H9 (cell line): ENCODE data around the gene SPTA1. TPM values are rescaled to one million over a fixed set of nuclear protein-coding genes. Genes with fewer than 3 reads are reported as not detected.
A peak's percentile ranks its signal among the peaks of the same experiment; 100 is the strongest.

Experiments
- DNase-seq: peaks from one replicate; pipeline ENCODE4 v3.0.0-alpha.2; 2017
- H2AFZ ChIP-seq: one replicate; pipeline ENCODE4 v1.6.1; 2013; ENCODE audit warnings: mild to moderate bottlenecking, low read length, control low read depth, moderate library complexity
- H2AK5ac ChIP-seq: 2 replicates; pipeline ENCODE4 v1.6.1; 2013; ENCODE audit warnings: low read length, control low read depth, mixed read lengths; ENCODE audit not compliant: insufficient read length
- H2BK120ac ChIP-seq: one replicate; pipeline ENCODE4 v1.6.1; 2013; ENCODE audit warnings: low read depth, mild to moderate bottlenecking, low read length, control low read depth, inconsistent platforms; ENCODE audit not compliant: poor library complexity, severe bottlenecking
- H2BK12ac ChIP-seq: 2 replicates; pipeline ENCODE4 v1.6.1; 2013; ENCODE audit warnings: low read length, control low read depth, mixed read lengths, low read depth; ENCODE audit not compliant: insufficient read length
- H2BK15ac ChIP-seq: 2 replicates; pipeline ENCODE4 v1.6.1; 2013; ENCODE audit warnings: low read depth, low read length, control low read depth
- H2BK20ac ChIP-seq: one replicate; pipeline ENCODE4 v1.6.1; 2013; ENCODE audit warnings: low read depth, mild to moderate bottlenecking, low read length, control low read depth, inconsistent platforms; ENCODE audit not compliant: poor library complexity, severe bottlenecking
- H2BK5ac ChIP-seq: 2 replicates; pipeline ENCODE4 v1.6.1; 2013; ENCODE audit warnings: low read length, control low read depth, mixed read lengths; ENCODE audit not compliant: insufficient read length
- H3K14ac ChIP-seq: 2 replicates; pipeline ENCODE4 v1.6.1; 2013; ENCODE audit warnings: low read length, control low read depth; ENCODE audit not compliant: insufficient read depth
- H3K18ac ChIP-seq: 2 replicates; pipeline ENCODE4 v1.6.1; 2013; ENCODE audit warnings: low read depth, mild to moderate bottlenecking, mixed read lengths, low read length, control low read depth; ENCODE audit not compliant: insufficient read length
- H3K23ac ChIP-seq: 2 replicates; pipeline ENCODE4 v1.6.1; 2013; ENCODE audit warnings: low read length, control low read depth, mixed read lengths, low read depth; ENCODE audit not compliant: insufficient read length
- H3K23me2 ChIP-seq: 2 replicates; pipeline ENCODE4 v1.6.1; 2013; ENCODE audit warnings: low read depth, mild to moderate bottlenecking, mixed read lengths, low read length, control low read depth; ENCODE audit not compliant: insufficient read length, poor library complexity, severe bottlenecking
- H3K27ac ChIP-seq: 2 replicates; pipeline ENCODE4 v1.5.1; 2013; ENCODE audit warnings: low read length, control low read depth, mixed read lengths, low read depth; ENCODE audit not compliant: insufficient read length
- H3K27me3 ChIP-seq: 2 replicates; pipeline ENCODE4 v1.6.1; 2013; ENCODE audit warnings: low read length, control low read depth, inconsistent platforms; ENCODE audit not compliant: insufficient read depth
- H3K4ac ChIP-seq: 2 replicates; pipeline ENCODE4 v1.6.1; 2013; ENCODE audit warnings: low read depth, mild to moderate bottlenecking, control low read depth, inconsistent platforms, low read length, moderate library complexity
- H3K4me1 ChIP-seq: 2 replicates; pipeline ENCODE4 v1.6.1; 2013; ENCODE audit warnings: low read length, control low read depth, inconsistent platforms; ENCODE audit not compliant: insufficient read depth
- H3K4me2 ChIP-seq: 2 replicates; pipeline ENCODE4 v1.6.1; 2013; ENCODE audit warnings: low read length, control low read depth, mixed read lengths; ENCODE audit not compliant: insufficient read length, insufficient read depth
- H3K56ac ChIP-seq: 2 replicates; pipeline ENCODE4 v1.6.1; 2013; ENCODE audit warnings: low read depth, mild to moderate bottlenecking, mixed read lengths, low read length, control low read depth; ENCODE audit not compliant: insufficient read length
- H3K79me1 ChIP-seq: 2 replicates; pipeline ENCODE4 v1.6.1; 2013; ENCODE audit warnings: low read depth, mild to moderate bottlenecking, moderate library complexity, low read length, control low read depth, inconsistent platforms; ENCODE audit not compliant: insufficient read depth, poor library complexity, severe bottlenecking
- H3K79me2 ChIP-seq: 2 replicates; pipeline ENCODE4 v1.6.1; 2013; ENCODE audit warnings: low read length, control low read depth, inconsistent platforms; ENCODE audit not compliant: insufficient read depth
- H3K9ac ChIP-seq: 2 replicates; pipeline ENCODE4 v1.6.1; 2013; ENCODE audit warnings: low read length, control low read depth, mixed read lengths; ENCODE audit not compliant: insufficient read length; ENCODE audit errors: extremely low read depth
- H3K9me3 ChIP-seq: one replicate; pipeline ENCODE4 v1.6.1; 2013; ENCODE audit warnings: low read depth, low read length, inconsistent platforms; ENCODE audit not compliant: control insufficient read depth
- H3T11ph ChIP-seq: one replicate; pipeline ENCODE4 v1.6.1; 2013; ENCODE audit warnings: mild to moderate bottlenecking, low read length, control low read depth, inconsistent platforms
- H4K20me1 ChIP-seq: one replicate; pipeline ENCODE4 v1.6.1; 2013; ENCODE audit not compliant: control insufficient read depth, insufficient read length, insufficient read depth
- H4K5ac ChIP-seq: 2 replicates; pipeline ENCODE4 v1.6.1; 2013; ENCODE audit warnings: low read depth, mild to moderate bottlenecking, mixed read lengths, low read length, control low read depth; ENCODE audit not compliant: insufficient read length
- H4K8ac ChIP-seq: replicated peaks from 2 replicates; pipeline ENCODE4 v1.6.1; 2013; ENCODE audit warnings: low read length, control low read depth, mixed read lengths, low read depth; ENCODE audit not compliant: insufficient read length
- H4K91ac ChIP-seq: 2 replicates; pipeline ENCODE4 v1.6.1; 2013; ENCODE audit warnings: low read depth, mild to moderate bottlenecking, moderate library complexity, mixed read lengths, low read length, control low read depth; ENCODE audit not compliant: insufficient read length
- H3K27ac Mint-ChIP-seq, 3 experiments: 2 replicates in 2 of 3; 3 replicates in 1 of 3; pipeline ENCODE4 v1.8.0; 2020 to 2021; ENCODE audit warnings: mixed read lengths in 3 of 3, mild to moderate bottlenecking in 1 of 3, moderate library complexity in 1 of 3
- H3K27me3 Mint-ChIP-seq: 2 replicates; pipeline ENCODE4 v1.8.0; 2021; ENCODE audit warnings: low read depth, mild to moderate bottlenecking, moderate library complexity, mixed read lengths
- H3K36me3 Mint-ChIP-seq, 3 experiments: 2 replicates in 2 of 3; 3 replicates in 1 of 3; pipeline ENCODE4 v1.8.0; 2020 to 2021; ENCODE audit warnings: low read depth in 3 of 3, mixed read lengths in 3 of 3; ENCODE audit not compliant: insufficient read depth in 1 of 3
- H3K4me1 Mint-ChIP-seq, 2 experiments: 2 replicates each; pipeline ENCODE4 v1.8.0; 2020; ENCODE audit warnings: mixed read lengths in 2 of 2
- H3K4me3 Mint-ChIP-seq, 2 experiments: 2 replicates in 1 of 2; 3 replicates in 1 of 2; pipeline ENCODE4 v1.8.0; 2020 to 2021; ENCODE audit warnings: mild to moderate bottlenecking in 2 of 2, mixed read lengths in 2 of 2, moderate library complexity in 1 of 2
- H3K9me3 Mint-ChIP-seq, 2 experiments: 2 replicates in 1 of 2; 3 replicates in 1 of 2; pipeline ENCODE4 v1.8.0; 2020; ENCODE audit warnings: mild to moderate bottlenecking in 2 of 2, mixed read lengths in 2 of 2, moderate library complexity in 1 of 2
- WGBS: extraction: QIAGEN DNeasy Blood & Tissue Kit; methylation state at CpG from one replicate; pipeline ENCODE4 v1.1.7; 2013; ENCODE audit warnings: missing lambda C conversion rate, low lambda C conversion rate, mixed read lengths; ENCODE audit not compliant: insufficient read length; ENCODE audit errors: extremely low coverage; 5-methylcytosine and 5-hydroxymethylcytosine counted together
- total RNA-seq: library from RNA; stranded (reverse); gene quantifications from 2 replicates; pipeline ENCODE4 v1.2.1, GENCODE V29; 2021
- TF ChIP-seq, protein P1 (sequence below): fragments of 200-600 bp; sonication (generic); conservative IDR thresholded peaks from 3 replicates; pipeline ENCODE4 v1.8.0; 2021; ENCODE audit warnings: antibody characterized with exemption, mild to moderate bottlenecking

The SPTA1 gene
- total RNA-seq, 1 experiment from 2014 or later, result not detected

DNA sequence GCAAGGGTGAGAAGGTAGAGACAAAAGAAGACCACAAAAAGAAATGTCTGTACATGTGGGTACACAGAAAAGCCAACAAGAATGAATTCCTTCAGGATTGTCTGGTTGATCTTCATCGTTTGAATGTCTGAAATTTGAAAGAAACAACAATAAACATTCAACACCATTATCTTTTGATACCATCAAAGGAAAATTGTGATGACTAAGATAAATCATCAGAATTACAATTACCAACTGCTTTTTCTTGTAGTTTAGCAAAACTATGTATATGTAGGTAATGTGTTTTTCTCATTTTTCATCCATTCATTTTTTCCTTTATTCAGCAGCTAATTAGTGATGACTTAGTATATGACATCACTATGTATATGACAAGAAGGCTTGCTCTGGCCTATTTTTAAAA, 106.8 kb downstream of the SPTA1 start, which contains the start of gene OR10X1:
OR10X1 (minus strand) TSS at position 167 of the 400 bp plus-strand sequence; CDS start at position 167, 0 bp downstream.
- no peak within 1 kb of the TSS for H3K4me2 ChIP-seq
- no peak within 1 kb of the TSS for H2BK5ac ChIP-seq
- H3K27me3 Mint-ChIP-seq, result no peaks in the 10 kb centered on the region; the same call in 1 of the 2 replicates
- H2AK5ac ChIP-seq, result no peak within 1 kb of the TSS
- H4K20me1 ChIP-seq, result no peaks in the 10 kb centered on the region
- no peak within 1 kb of the TSS for H2BK15ac ChIP-seq
- no peaks in the 10 kb centered on the region for H3K79me2 ChIP-seq
- H4K5ac ChIP-seq, result no peak within 1 kb of the TSS
- TF ChIP-seq, protein P1, sequence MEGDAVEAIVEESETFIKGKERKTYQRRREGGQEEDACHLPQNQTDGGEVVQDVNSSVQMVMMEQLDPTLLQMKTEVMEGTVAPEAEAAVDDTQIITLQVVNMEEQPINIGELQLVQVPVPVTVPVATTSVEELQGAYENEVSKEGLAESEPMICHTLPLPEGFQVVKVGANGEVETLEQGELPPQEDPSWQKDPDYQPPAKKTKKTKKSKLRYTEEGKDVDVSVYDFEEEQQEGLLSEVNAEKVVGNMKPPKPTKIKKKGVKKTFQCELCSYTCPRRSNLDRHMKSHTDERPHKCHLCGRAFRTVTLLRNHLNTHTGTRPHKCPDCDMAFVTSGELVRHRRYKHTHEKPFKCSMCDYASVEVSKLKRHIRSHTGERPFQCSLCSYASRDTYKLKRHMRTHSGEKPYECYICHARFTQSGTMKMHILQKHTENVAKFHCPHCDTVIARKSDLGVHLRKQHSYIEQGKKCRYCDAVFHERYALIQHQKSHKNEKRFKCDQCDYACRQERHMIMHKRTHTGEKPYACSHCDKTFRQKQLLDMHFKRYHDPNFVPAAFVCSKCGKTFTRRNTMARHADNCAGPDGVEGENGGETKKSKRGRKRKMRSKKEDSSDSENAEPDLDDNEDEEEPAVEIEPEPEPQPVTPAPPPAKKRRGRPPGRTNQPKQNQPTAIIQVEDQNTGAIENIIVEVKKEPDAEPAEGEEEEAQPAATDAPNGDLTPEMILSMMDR, result no peak
- no peak within 1 kb of the TSS for H2BK20ac ChIP-seq
- H2AFZ ChIP-seq, result no peak within 1 kb of the TSS
- H3T11ph ChIP-seq, result no peak within 1 kb of the TSS
- H4K8ac ChIP-seq, result no peak within 1 kb of the TSS
- no peaks in the 10 kb centered on the region for H3K27me3 ChIP-seq
- H3K23me2 ChIP-seq, result no peaks in the 10 kb centered on the region
- H3K14ac ChIP-seq, result no peak within 1 kb of the TSS
- no peak within 1 kb of the TSS for H3K27ac ChIP-seq
- no peak within 1 kb of the TSS for H3K56ac ChIP-seq
- no peak within 1 kb of the TSS for H4K91ac ChIP-seq
- H3K18ac ChIP-seq, result no peak within 1 kb of the TSS
- H3K9me3 Mint-ChIP-seq, result no peaks in the 10 kb centered on the region
- no peak within 1 kb of the TSS for H3K9ac ChIP-seq
- H3K9me3 ChIP-seq, result no peaks in the 10 kb centered on the region
- no peak within 1 kb of the TSS for H2BK120ac ChIP-seq
- H3K4me1 Mint-ChIP-seq, result no peaks in the 10 kb centered on the region
- H3K79me1 ChIP-seq, result no peaks in the 10 kb centered on the region
- no peak within 1 kb of the TSS for H3K4ac ChIP-seq
- H3K4me3 Mint-ChIP-seq, result no peak within 1 kb of the TSS
- no peaks in the 10 kb centered on the region for H3K4me1 ChIP-seq
- no CpG with 5 or more reads among the region's 1 CpG for WGBS
- DNase-seq, result no peak
- H3K27ac Mint-ChIP-seq, result peak within 1 kb of the TSS in 1 of 3 experiments; percentile 71; a peak in 1 of 7 replicates
- no peak within 1 kb of the TSS for H2BK12ac ChIP-seq
- H3K36me3 Mint-ChIP-seq, result no peaks in the 10 kb centered on the region
- H3K23ac ChIP-seq, result no peak within 1 kb of the TSS
